Measurements from ENCODE around the gene ACAP3. TPM values are rescaled to one million over a fixed set of nuclear protein-coding genes. Genes with fewer than 3 reads are reported as not detected.

ACAP3 gene
- total and polyA plus RNA-seq, 2 donors (not counting 3 experiments of a cell fraction or from before 2014, with no cell fraction given): 27.8 to 39.0 TPM

GRCh38 chr1:1282998-1283397, 24.7 kb downstream of the ACAP3 start:
- no peaks in the 10 kb centered on the region for H3K79me2 ChIP-seq (ENCODE audit: control insufficient read depth, insufficient read depth, low read length)
- DNase-seq (ENCODE audit: low read depth, low spot score): no peak
- TF ChIP-seq JUN (IDR thresholded peaks at IDR 0.05; ENCODE audit: borderline replicate concordance, insufficient read depth, insufficient read length, low read depth): no peak
- TF ChIP-seq FOS (IDR thresholded peaks at IDR 0.05; ENCODE audit: borderline replicate concordance, insufficient read depth, low read length): no peak
- no peak for TF ChIP-seq MYC (IDR thresholded peaks at IDR 0.05; ENCODE audit: low read depth, low read length)
- TF ChIP-seq, protein P1, sequence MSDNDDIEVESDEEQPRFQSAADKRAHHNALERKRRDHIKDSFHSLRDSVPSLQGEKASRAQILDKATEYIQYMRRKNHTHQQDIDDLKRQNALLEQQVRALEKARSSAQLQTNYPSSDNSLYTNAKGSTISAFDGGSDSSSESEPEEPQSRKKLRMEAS (IDR thresholded peaks at IDR 0.05; ENCODE audit: insufficient read depth, insufficient read length): no peak
- TF ChIP-seq GATA2 (IDR thresholded peaks at IDR 0.05; ENCODE audit: insufficient read depth, insufficient read length, low read depth, low read length): no peak
- no peak for TF ChIP-seq EZH2 (IDR thresholded peaks at IDR 0.05; ENCODE audit: borderline replicate concordance, low read depth, low read length, severe bottlenecking)
- no peak for TF ChIP-seq POLR2AphosphoS5 (IDR thresholded peaks at IDR 0.05; ENCODE audit: insufficient read depth, low read depth, low read length)
- TF ChIP-seq CTCF (IDR thresholded peaks at IDR 0.05; ENCODE audit: extremely low read depth in 1 of 2, insufficient read depth in 1 of 2, low read depth in 1 of 2, low read length in 2 of 2): no peak
- no peak for TF ChIP-seq POLR2A (IDR thresholded peaks at IDR 0.05; ENCODE audit: low read depth, low read length)
- H3K4me1 ChIP-seq (ENCODE audit: control insufficient read depth, extremely low read depth, insufficient read depth, low read length): peaks cover 2% of the 10 kb centered on the region
- no peak for FAIRE-seq
- H3K9ac ChIP-seq (replicated peaks; ENCODE audit: extremely low read depth, insufficient read depth, low read length): no peak overlapping the region
- no peaks in the 10 kb centered on the region for H3K9me1 ChIP-seq (replicated peaks; ENCODE audit: control insufficient read depth, extremely low read depth, insufficient read depth, low read length)
- no peak overlapping the region for H3K27ac ChIP-seq (ENCODE audit: insufficient read depth, low read depth, low read length)
- no peak overlapping the region for H2AFZ ChIP-seq (ENCODE audit: low read depth, low read length)
- H3K27me3 ChIP-seq (ENCODE audit: control insufficient read depth in 2 of 2, insufficient read depth in 2 of 2, low read length in 2 of 2): no peaks in the 10 kb centered on the region
- dilution Hi-C loops (cut with MboI; ENCODE audit: extremely low pct_ligation_motif_present, low sequenced_read_pairs): no loop called here
- no peaks in the 10 kb centered on the region for H3K36me3 ChIP-seq (ENCODE audit: control insufficient read depth in 2 of 2, extremely low read depth in 1 of 2, insufficient read depth in 2 of 2, low read length in 2 of 2)
- ChIA-PET POLR2A (no interaction called here), CTCF (interaction anchor here (0.6 to 2.8 kb wide), 2 partner anchors 10 to 161 kb away, joined by 3 to 7 read pairs; partner anchors contain the start of gene UBE2J2)
- no peaks in the 10 kb centered on the region for H4K20me1 ChIP-seq (replicated peaks; ENCODE audit: control insufficient read depth, extremely low read depth, insufficient read depth, low read length)
- no peak overlapping the region for H3K4me2 ChIP-seq (ENCODE audit: insufficient read depth, low read length)
- H3K4me3 ChIP-seq (replicated peaks in 1 of 3; ENCODE audit: insufficient read depth in 1 of 3, low read depth in 1 of 3, low read length in 3 of 3): no peak overlapping the region
- BruUV-seq (replicated peaks): no TSS peak
- intact Hi-C loops (cut with micrococcal nuclease): no loop called here
- no peaks in the 10 kb centered on the region for H3K9me3 ChIP-seq (replicated peaks; ENCODE audit: control insufficient read depth, insufficient read depth, low read length)

Data from endothelial cell of umbilical vein (primary cell).